DND-41 (cell line): ENCODE measurements around the gene PRKCD.

Experiments used
- EZH2 ChIP-seq: IDR thresholded peaks from 3 replicates; pipeline ENCODE4 v1.6.1; 2012; ENCODE audit warnings: borderline replicate concordance, low read depth, mild to moderate bottlenecking, moderate library complexity, low read length, inconsistent platforms; ENCODE audit not compliant: severe bottlenecking
- TF ChIP-seq, protein P1 (sequence below): IDR thresholded peaks from 2 replicates; pipeline ENCODE4 v1.5.1; 2012; ENCODE audit warnings: borderline replicate concordance, low read length, moderate library complexity, mild to moderate bottlenecking; ENCODE audit not compliant: poor library complexity, severe bottlenecking; ENCODE audit errors: extremely low read depth

DNA sequence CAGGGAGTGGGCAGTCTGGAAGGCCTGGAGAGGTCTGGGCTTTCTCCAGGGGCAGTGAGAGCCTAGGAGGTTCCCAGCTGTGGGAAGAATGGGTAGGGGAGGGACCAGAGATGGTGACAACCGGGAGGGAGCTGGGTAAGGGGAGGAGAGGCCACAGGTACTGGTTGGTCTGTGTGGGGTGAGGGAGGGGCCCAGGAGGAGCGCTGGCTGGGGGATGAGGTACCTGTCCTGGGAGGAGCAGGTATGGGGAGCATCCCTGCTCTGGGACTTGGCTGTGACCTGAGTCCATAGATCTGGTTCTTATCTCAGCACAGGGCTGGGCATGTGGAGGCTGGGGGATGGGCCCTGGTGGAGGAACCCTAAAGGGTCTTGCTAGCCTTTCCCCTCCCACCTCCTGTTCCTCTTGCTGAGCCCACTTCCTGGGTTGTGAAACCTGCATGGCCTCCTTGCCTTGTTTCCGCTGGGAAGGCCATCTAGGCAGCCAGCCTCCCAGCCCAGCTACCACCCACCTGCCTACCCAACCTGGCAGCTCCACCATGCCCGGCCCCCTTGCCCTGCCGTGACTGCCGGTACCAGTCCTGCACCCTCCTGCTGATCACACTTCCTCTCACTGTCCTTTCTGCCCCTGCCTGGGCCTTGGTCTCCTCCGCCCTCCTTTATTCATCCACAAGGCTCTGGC is 11.0 kb downstream of the PRKCD start:
- TF ChIP-seq, protein P1, sequence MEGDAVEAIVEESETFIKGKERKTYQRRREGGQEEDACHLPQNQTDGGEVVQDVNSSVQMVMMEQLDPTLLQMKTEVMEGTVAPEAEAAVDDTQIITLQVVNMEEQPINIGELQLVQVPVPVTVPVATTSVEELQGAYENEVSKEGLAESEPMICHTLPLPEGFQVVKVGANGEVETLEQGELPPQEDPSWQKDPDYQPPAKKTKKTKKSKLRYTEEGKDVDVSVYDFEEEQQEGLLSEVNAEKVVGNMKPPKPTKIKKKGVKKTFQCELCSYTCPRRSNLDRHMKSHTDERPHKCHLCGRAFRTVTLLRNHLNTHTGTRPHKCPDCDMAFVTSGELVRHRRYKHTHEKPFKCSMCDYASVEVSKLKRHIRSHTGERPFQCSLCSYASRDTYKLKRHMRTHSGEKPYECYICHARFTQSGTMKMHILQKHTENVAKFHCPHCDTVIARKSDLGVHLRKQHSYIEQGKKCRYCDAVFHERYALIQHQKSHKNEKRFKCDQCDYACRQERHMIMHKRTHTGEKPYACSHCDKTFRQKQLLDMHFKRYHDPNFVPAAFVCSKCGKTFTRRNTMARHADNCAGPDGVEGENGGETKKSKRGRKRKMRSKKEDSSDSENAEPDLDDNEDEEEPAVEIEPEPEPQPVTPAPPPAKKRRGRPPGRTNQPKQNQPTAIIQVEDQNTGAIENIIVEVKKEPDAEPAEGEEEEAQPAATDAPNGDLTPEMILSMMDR = no peak
- TF ChIP-seq EZH2 = no peak
